NCI-H187 treated with DMSO at 0.1 percent for 48 hours (cell line): Measurements from ENCODE around the gene BAZ2B.
"Not testable (repeated sequence)": the region's sequence is repeated elsewhere in the genome, so short reads cannot be mapped to it uniquely, and the experiment has no call there.

Experiments used
- DNase-seq: peaks from one replicate; lab custom pipeline; 2025; lab: John Stamatoyannopoulos, UW

The BAZ2B gene

DNA sequence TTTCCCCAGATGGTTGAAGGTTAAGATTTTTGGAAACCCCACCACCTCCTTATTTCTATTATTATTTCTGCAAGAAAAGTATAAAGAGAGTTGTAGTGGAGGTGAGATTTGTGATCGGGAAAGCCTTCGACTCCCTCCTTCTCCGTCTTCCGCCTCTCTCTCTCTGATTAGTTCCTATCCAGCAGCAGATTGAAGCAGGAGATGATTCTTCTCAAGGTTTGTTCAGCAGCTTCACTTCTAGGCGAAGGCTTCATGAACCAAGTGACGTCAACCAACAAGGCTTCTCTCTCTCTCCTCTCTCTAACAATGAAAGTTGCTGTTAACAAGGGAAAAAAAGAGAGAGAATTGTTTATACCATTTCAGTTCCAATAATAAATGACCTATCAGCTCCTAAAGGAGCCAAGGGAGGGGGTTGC, at the start of gene BAZ2B:
Gene BAZ2B, minus strand, starts transcription at position 263 of the 416 bp plus-strand sequence. CDS start 137,829 bp downstream, outside the sequence.
- DNase-seq: no peak

DNA sequence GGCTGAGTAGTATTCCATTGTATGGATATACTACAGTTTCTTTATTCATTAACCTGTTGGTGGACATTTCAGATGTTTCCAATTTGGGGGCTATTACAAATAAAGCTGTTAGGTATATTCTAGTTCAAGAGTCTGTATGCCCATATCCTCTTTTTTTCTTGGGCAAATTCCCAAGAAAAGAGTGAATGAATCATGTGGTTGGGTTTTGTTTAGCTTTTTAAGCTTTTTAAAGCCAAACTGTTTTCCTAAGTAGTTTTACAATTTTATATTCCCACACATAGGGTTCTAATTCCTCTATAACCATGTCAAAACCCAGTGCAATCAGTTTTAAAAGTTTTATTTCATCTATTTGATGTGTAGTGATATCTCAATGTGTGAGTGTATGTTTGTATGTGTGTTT, 44.9 kb upstream of the BAZ2B start:
- DNase-seq: no peak

DNA sequence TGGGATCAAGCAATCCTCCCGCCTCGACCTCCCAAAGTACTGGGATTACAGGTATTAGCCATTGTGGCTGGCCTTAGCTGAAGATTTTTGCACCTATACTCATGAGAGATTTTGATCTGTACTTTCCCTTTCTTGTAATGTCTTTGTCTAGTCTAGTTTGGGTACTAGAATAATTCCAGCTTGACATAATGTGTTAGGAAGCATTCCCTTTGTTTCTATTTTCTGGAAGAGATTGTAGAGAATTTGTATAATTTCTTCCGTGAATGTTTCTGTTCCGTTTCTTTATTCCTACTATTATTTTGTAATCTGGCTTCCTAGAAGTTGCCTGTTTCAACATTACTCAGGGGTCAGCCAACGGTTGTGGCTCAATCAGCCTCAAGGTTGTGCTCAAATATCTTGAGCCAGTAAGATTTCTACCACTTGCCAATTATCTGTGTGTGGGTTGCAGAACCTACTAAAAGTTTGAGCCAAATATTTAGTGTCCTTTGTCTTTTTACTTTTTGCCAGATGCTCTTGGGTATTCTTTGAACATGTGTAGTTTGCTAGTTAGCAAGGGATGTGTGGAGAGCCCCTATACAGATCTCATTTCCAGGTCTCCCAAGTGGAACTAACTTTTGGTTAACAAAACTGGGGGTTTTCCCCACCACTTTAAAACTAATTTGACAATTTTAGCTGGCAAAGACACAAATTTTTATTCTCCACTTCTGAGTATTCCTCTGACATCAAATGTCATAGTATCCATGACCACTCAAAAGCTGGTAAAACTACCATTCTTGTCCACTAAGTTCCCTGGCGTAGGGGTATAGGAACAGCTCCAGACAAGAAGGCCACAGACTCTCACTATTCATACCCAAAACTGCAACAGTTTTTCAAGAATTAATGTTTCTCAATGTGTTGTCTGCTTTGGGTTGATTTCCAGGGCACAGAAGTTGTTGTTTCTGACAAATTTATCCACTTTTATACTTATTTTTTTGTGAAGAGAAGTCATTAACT, 42.8 kb upstream of the BAZ2B start:
- no peak for DNase-seq

GRCh38 chr2:159653962-159654361, 37.6 kb upstream of the BAZ2B start:
- no peak for DNase-seq

- DNase-seq: no peak
Measured at GRCh38 chr2:159651884-159652283, 35.5 kb upstream of the BAZ2B start.

GRCh38 chr2:159650574-159650973, 34.2 kb upstream of the BAZ2B start:
- DNase-seq: no peak

- no peak for DNase-seq
Measured at GRCh38 chr2:159648643-159649042, 32.3 kb upstream of the BAZ2B start.

DNA sequence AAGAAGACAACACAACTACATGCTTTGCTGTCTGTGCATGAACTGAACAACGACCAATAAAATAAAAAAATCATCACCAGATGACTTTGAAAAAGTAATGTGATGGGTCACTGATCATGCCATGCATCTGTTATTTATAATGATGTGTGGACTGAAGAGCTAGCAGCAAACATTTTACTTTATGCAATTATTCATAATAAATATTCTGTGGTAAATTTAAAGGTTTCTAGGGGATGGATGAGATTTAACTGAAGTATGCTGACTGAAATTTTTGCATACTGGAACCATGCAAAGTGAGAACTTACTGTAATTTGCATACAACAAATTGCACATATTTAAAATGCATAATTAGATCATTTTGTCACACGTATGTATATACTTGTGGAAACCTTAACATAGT, 31.3 kb upstream of the BAZ2B start:
- DNase-seq: no peak

DNA sequence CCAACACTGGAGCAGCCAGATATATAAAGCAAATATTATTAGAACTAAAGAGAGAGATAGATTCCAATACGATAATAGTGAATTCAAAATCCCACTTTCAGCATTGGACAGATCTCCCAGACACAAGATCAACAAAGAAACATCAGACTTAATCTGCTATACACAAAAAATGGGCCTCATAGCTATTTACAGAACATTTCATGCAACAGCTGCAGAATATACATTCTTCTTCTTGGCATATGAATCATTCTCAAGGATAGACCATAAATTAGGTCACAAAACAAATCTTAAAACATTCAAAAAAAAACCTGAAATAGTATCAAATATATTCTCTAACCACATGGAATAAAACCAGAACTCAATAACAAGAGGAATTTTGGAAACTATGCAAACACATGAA, 23.8 kb upstream of the BAZ2B start:
- DNase-seq: no peak

GRCh38 chr2:159639712-159640111, 23.4 kb upstream of the BAZ2B start:
- no peak for DNase-seq

GRCh38 chr2:159639071-159639470, 22.7 kb upstream of the BAZ2B start:
- DNase-seq: no peak

GRCh38 chr2:159637988-159638501, 21.7 kb upstream of the BAZ2B start:
- no peak for DNase-seq

DNA sequence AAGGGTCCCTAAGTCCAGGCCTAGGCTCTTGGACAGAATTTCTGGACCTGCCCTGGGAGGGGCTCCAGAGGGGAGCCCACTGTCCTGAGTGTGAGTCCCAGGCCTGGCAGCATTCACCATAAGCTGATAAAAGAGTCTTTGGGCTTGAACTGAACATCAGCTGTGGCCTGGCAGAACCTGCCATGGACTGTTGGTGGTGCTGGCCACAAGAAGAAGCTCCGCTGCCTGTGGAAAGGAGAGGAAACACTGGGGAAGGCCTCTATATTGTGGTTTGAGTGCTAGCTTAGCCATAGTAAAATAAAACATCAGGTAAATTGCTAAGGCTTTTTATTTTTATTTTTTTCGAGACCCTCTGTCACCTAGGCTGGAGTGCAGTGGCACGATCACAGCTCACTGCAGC, 20.9 kb upstream of the BAZ2B start:
- DNase-seq: no peak

GRCh38 chr2:159635006-159635789, 18.9 kb upstream of the BAZ2B start:
- no peak for DNase-seq

DNA sequence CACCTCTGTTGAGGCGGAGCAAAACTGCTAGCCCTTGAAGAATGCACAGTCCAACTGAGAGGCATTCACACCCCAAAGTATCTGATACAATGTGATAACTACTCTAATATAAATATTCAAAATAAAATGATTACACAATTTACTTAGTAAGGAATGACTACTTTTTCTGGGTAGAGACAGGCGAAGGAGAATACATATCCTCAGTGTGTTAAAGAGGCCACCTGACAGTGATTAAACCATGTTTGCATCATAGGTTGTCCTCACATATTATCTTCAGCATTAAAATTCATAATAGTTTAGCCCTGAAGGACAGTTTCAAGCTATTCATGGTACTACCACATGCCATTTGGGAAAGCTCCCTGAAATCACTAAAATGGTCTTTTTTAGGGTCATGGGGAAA, 16.9 kb upstream of the BAZ2B start:
- DNase-seq: no peak

- DNase-seq: not testable (repeated sequence)
Measured at GRCh38 chr2:159625628-159626027, 9.3 kb upstream of the BAZ2B start.

GRCh38 chr2:159623436-159623835, 7.1 kb upstream of the BAZ2B start:
- no peak for DNase-seq

- DNase-seq: no peak
Measured at GRCh38 chr2:159622966-159623365, 6.6 kb upstream of the BAZ2B start.

DNA sequence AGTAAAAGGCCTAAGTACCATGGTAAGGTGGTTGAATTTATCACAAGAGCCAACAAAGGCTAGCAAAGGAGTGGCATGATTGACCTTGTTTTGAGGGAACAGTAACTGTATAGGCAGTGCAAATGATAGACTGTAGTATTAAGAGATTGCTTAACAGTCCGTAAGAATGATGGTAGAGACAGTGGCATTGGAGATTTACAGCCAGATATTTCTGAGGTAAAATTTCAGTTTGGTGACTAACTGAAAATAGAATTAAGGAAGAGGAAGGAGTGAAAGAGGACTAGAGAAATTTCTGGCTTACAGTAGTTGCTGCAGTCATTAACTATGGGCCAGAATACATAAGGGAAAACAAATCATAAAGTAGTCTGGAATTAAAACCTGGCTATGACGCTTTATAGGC, 4.4 kb upstream of the BAZ2B start:
- DNase-seq: no peak

DNA sequence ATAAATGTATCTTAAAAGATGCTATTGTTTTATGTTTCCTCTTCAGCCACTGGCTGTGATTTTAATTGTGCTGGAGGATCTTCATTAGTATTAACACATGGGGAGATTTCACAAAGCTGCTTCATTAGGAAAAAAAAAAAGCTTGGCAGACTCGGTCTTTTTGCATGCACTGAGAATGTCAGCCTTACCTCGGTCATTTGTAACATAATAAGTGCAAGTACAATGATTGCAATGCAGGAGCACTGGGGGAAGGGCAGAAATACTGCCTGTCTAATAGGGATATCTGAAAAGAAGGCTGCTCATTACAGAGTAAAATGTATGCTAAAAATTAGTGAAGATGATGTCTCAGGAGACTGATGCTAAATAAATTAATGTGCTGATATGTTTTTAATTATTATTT, 1.3 kb upstream of the BAZ2B start:
- DNase-seq: no peak

DNA sequence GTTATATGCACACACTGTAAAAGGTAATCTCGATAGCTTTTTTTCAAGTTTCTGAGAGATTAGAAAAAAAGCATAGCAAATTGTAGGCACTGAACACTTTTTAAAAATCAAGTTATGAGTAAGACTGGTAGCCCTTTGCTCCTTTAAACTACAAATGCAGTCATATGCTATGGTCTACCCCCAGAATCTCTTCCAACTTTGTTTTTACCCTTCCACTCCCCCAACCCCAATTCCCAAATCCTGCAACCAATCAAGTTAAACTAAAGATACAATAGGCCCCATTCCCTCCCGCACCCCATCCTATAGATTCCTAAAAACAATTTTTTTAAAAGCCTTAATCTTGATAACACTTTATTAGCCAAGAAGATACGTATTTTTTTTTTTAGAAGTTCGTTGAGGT, 752 bp upstream of the BAZ2B start:
- DNase-seq: no peak

GRCh38 chr2:159615367-159616285, 722 bp downstream of the BAZ2B start:
- peak; percentile 22 for DNase-seq
